T-cell (primary cell): Measurements from ENCODE around the gene MBOAT1. TPM values are rescaled to one million over a fixed set of nuclear protein-coding genes. Genes with fewer than 3 reads are reported as not detected.

Experiments
- ATAC-seq, 4 experiments: fragments of 200-7000 bp in 3 of 4; fragments of 150-1000 bp in 1 of 4; cut with Tn5 transposase; replicated peaks in 1 of 4; 1 replicate in 3 of 4; 2 replicates in 1 of 4; pipeline ENCODE4 v1.10.0; 2021; ENCODE audit warnings: moderate library complexity in 3 of 4, mild to moderate bottlenecking in 2 of 4, moderate number of reproducible peaks in 1 of 4
- CTCF ChIA-PET, 2 donors: fragments of 300-600 bp; sonication (Branson Sonifier 250); formaldehyde crosslinking; loops; one replicate each; lab custom pipeline; 2022; ENCODE audit warnings: antibody characterized with exemption in 2 of 2; lab: Charles Lee
- POLR2A ChIA-PET, 2 donors: fragments of 300-600 bp; sonication (Branson Sonifier 250); formaldehyde crosslinking; loops; one replicate each; lab custom pipeline; 2022; ENCODE audit warnings: antibody characterized with exemption in 2 of 2; lab: Charles Lee
- DNase-seq, 35 experiments: peaks; one replicate each; pipeline versions ENCODE4 v3.0.0 to v3.0.0-alpha.2; 2013 to 2023
- H3K27ac ChIP-seq: one replicate; pipeline ENCODE4 v1.5.1; 2013; ENCODE audit warnings: low read length
- H3K27me3 ChIP-seq, 2 experiments: replicated peaks in 1 of 2; 1 replicate in 1 of 2; 2 replicates in 1 of 2; pipeline versions ENCODE4 v1.6.1 to v1.7.0; 2013; ENCODE audit warnings: low read length in 1 of 2, mixed read lengths in 1 of 2; ENCODE audit not compliant: control insufficient read depth in 2 of 2, insufficient read depth in 2 of 2; ENCODE audit errors: extremely low read depth in 1 of 2
- H3K36me3 ChIP-seq, 2 donors: 1 replicate in 1 of 2; 2 replicates in 1 of 2; pipeline versions ENCODE4 v1.6.1 to v1.7.0; 2013; ENCODE audit warnings: low read length in 1 of 2; ENCODE audit not compliant: control insufficient read depth in 2 of 2, insufficient read depth in 1 of 2; ENCODE audit errors: extremely low read depth in 1 of 2
- H3K4me1 ChIP-seq, 2 experiments: 1 replicate in 1 of 2; 2 replicates in 1 of 2; pipeline versions ENCODE4 v1.6.1 to v1.7.0; 2013; ENCODE audit warnings: low read length in 2 of 2, mixed read lengths in 1 of 2; ENCODE audit not compliant: insufficient read depth in 2 of 2, control insufficient read depth in 1 of 2; ENCODE audit errors: extremely low read depth in 1 of 2
- H3K4me3 ChIP-seq, 2 donors: 1 replicate in 1 of 2; 2 replicates in 1 of 2; pipeline versions ENCODE4 v1.5.1 to v1.7.0; 2013; ENCODE audit warnings: mild to moderate bottlenecking in 2 of 2, low read length in 1 of 2, moderate library complexity in 1 of 2; ENCODE audit not compliant: control insufficient read depth in 1 of 2; ENCODE audit errors: extremely low read depth in 1 of 2
- H3K9me3 ChIP-seq: 2 replicates; pipeline ENCODE4 v1.7.0; 2013
- H3K27ac Mint-ChIP-seq, 2 donors: one replicate each; pipeline ENCODE4 v1.8.0; 2020 to 2021; ENCODE audit warnings: mild to moderate bottlenecking in 2 of 2, mixed read lengths in 2 of 2
- H3K27me3 Mint-ChIP-seq, 2 donors: one replicate each; pipeline ENCODE4 v1.8.0; 2021 to 2022; ENCODE audit warnings: mixed read lengths in 2 of 2
- H3K36me3 Mint-ChIP-seq: one replicate; pipeline ENCODE4 v1.8.0; 2021; ENCODE audit warnings: mixed read lengths
- H3K4me1 Mint-ChIP-seq, 3 donors: one replicate each; pipeline ENCODE4 v1.8.0; 2020 to 2022; ENCODE audit warnings: mixed read lengths in 3 of 3, mild to moderate bottlenecking in 1 of 3
- H3K4me3 Mint-ChIP-seq, 3 donors: one replicate each; pipeline ENCODE4 v1.8.0; 2020 to 2022; ENCODE audit warnings: mild to moderate bottlenecking in 3 of 3, mixed read lengths in 3 of 3, moderate library complexity in 3 of 3
- H3K9me3 Mint-ChIP-seq, 3 donors: one replicate each; pipeline ENCODE4 v1.8.0; 2020 to 2022; ENCODE audit warnings: mixed read lengths in 3 of 3
- WGBS: methylation state at CpG from one replicate; pipeline ENCODE4 v1.1.5; 2013; ENCODE audit warnings: missing lambda C conversion rate; ENCODE audit not compliant: insufficient coverage; 5-methylcytosine and 5-hydroxymethylcytosine counted together
- total RNA-seq, 35 experiments: library from RNA in 6 of 35; stranded (reverse) in 6 of 35; fragments of 120-200 nt in 1 of 35; gene quantifications; one replicate each; pipeline versions ENCODE4 v1.2.1 to v1.2.4 and lab custom pipeline; 2013 to 2026

MBOAT1 gene
- total RNA-seq, 5 donors from 2014 or later (not counting 1 experiment from before 2014, with no cell fraction given) = 8.3 to 21.5 (median 12.0) TPM

GRCh38 chr6:20230401-20231119, 18.3 kb upstream of the MBOAT1 start:
- Histone ChIP-seq H3K4me3 (no peak overlapping the region), H3K27ac (no peak overlapping the region), H3K9me3 (no peaks in the 10 kb centered on the region), H3K36me3 (no peaks in the 10 kb centered on the region), H3K4me1 (no peaks in the 10 kb centered on the region), H3K27me3 (no peaks in the 10 kb centered on the region)
- Mint-ChIP-seq H3K4me3 (no peak overlapping the region), H3K9me3 (no peaks in the 10 kb centered on the region), H3K4me1 (no peaks in the 10 kb centered on the region), H3K27me3 (no peaks in the 10 kb centered on the region), H3K36me3 (peaks cover 4% of the 10 kb centered on the region), H3K27ac (no peak overlapping the region)
- ChIA-PET POLR2A (no interaction called here), CTCF (no interaction called here)
- ATAC-seq (no peak), DNase-seq (no peak)
- no CpG with 5 or more reads among the region's 4 CpGs for WGBS

DNA sequence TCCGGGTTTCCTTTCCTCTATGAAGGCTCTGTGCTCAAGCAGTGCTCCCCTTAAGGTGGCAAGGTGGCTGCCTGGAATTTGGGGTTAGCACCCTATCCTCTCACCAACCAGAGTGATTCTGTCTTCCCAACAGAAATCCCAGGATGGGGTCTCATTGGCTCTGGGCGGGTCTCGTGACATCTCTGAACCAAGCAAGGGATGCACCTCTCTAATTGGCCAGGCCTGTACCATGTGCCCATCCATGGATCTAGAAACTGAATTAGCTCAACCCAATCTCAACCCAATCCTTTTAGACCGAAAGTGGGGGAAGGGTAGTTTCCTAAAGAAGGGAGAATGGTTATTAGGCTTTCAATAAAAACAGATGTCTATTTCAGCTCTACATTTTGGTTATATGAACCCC, 17.6 kb upstream of the MBOAT1 start:
- H3K27ac ChIP-seq = no peak overlapping the region
- ATAC-seq = no peak
- no peaks in the 10 kb centered on the region for H3K27me3 ChIP-seq
- H3K27me3 Mint-ChIP-seq = no peaks in the 10 kb centered on the region
- H3K9me3 ChIP-seq = no peaks in the 10 kb centered on the region
- no peak overlapping the region for H3K27ac Mint-ChIP-seq
- no peaks in the 10 kb centered on the region for H3K4me1 Mint-ChIP-seq
- DNase-seq = no peak
- CTCF ChIA-PET = no interaction called here
- POLR2A ChIA-PET = no interaction called here
- H3K4me1 ChIP-seq = no peaks in the 10 kb centered on the region
- WGBS = no CpG with 5 or more reads among the region's 4 CpGs
- H3K36me3 ChIP-seq = no peaks in the 10 kb centered on the region
- H3K36me3 Mint-ChIP-seq = peaks cover 4% of the 10 kb centered on the region
- H3K4me3 ChIP-seq = no peak overlapping the region
- H3K4me3 Mint-ChIP-seq = no peak overlapping the region
- H3K9me3 Mint-ChIP-seq = no peaks in the 10 kb centered on the region

DNA sequence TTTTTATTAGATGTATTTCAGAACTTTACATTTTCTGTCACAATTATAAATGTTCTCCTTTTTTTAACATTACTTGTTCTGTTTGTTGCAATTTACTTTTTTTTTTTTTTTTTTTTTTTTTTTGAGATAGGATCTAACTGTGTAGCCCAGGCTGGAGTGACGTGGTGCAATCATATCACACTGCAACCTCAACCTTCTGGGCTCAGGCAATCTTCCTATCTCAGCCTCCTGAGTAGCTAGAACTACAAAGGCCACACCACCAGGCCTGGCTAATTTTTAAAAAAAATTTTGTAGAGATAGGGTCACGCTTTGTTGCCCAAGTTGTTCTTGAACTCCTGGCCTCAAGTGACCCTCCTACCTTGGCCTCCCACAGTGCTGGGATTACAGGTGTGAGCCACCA, 15.1 kb upstream of the MBOAT1 start:
- no CpG with 5 or more reads among the region's 2 CpGs for WGBS
- H3K27me3 ChIP-seq = no peaks in the 10 kb centered on the region
- H3K36me3 Mint-ChIP-seq = peaks cover 4% of the 10 kb centered on the region
- no peak overlapping the region for H3K4me3 Mint-ChIP-seq
- no peaks in the 10 kb centered on the region for H3K9me3 ChIP-seq
- ATAC-seq = no peak
- H3K36me3 ChIP-seq = no peaks in the 10 kb centered on the region
- H3K4me1 ChIP-seq = no peaks in the 10 kb centered on the region
- H3K27me3 Mint-ChIP-seq = no peaks in the 10 kb centered on the region
- DNase-seq = no peak
- H3K9me3 Mint-ChIP-seq = no peaks in the 10 kb centered on the region
- CTCF ChIA-PET = no interaction called here
- H3K27ac ChIP-seq = no peak overlapping the region
- H3K4me1 Mint-ChIP-seq = no peaks in the 10 kb centered on the region
- POLR2A ChIA-PET = interaction anchor here in 1 of 2 donors (0.5 kb wide), 1 partner anchor 736 kb away, joined by 11 read pairs; no protein-coding TSS in a partner anchor
- H3K4me3 ChIP-seq = no peak overlapping the region
- H3K27ac Mint-ChIP-seq = no peak overlapping the region

- H3K4me3 Mint-ChIP-seq = no peak overlapping the region
- Histone ChIP-seq H3K27me3 (no peaks in the 10 kb centered on the region), H3K4me1 (no peaks in the 10 kb centered on the region), H3K27ac (no peak overlapping the region), H3K36me3 (no peaks in the 10 kb centered on the region), H3K4me3 (no peak overlapping the region), H3K9me3 (no peaks in the 10 kb centered on the region)
- DNase-seq = no peak
- H3K36me3 Mint-ChIP-seq = no peaks in the 10 kb centered on the region
- no peak overlapping the region for H3K27ac Mint-ChIP-seq
- ChIA-PET CTCF (interaction anchor here in 1 of 2 donors (0.6 kb wide), 1 partner anchor 712 kb away, joined by 5 read pairs; no protein-coding TSS in a partner anchor), POLR2A (no interaction called here)
- WGBS = no CpG with 5 or more reads among the region's 1 CpG
- H3K27me3 Mint-ChIP-seq = no peaks in the 10 kb centered on the region
- no peaks in the 10 kb centered on the region for H3K4me1 Mint-ChIP-seq
- no peaks in the 10 kb centered on the region for H3K9me3 Mint-ChIP-seq
- ATAC-seq = no peak
Measured at GRCh38 chr6:20223141-20223540, 10.9 kb upstream of the MBOAT1 start.

DNA sequence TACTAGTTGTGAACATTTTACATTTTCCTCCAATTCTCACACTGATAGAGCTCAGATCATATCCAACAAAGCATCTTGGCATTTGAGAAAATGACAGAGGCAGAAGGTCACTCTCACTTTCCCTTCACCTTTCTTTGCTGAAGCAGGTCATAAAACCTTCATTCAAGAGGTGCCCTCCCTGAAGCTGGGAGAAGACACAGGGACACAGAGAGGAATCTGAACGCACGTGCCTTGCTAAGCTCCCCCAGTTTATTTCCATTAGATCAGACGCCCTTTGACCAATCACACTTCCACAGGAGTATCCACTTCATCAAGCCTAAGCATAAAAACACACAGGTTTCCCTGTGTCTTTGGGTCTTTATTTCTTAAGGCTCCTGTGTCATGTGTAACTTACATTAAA, 9.2 kb upstream of the MBOAT1 start:
- Histone ChIP-seq H3K36me3 (no peaks in the 10 kb centered on the region), H3K4me3 (no peak overlapping the region), H3K9me3 (no peaks in the 10 kb centered on the region), H3K27ac (no peak overlapping the region), H3K27me3 (no peaks in the 10 kb centered on the region), H3K4me1 (no peaks in the 10 kb centered on the region)
- H3K9me3 Mint-ChIP-seq = no peaks in the 10 kb centered on the region
- WGBS = 89% methylated on average over 3 of the region's 3 CpGs
- no peaks in the 10 kb centered on the region for H3K4me1 Mint-ChIP-seq
- H3K36me3 Mint-ChIP-seq = no peaks in the 10 kb centered on the region
- POLR2A ChIA-PET = interaction anchor here in 1 of 2 donors (0.6 kb wide), 1 partner anchor 346 kb away, joined by 3 read pairs; no protein-coding TSS in a partner anchor
- H3K27me3 Mint-ChIP-seq = no peaks in the 10 kb centered on the region
- CTCF ChIA-PET = interaction anchor here in 1 of 2 donors (0.9 kb wide), 1 partner anchor 307 kb away, joined by 3 read pairs; no protein-coding TSS in a partner anchor
- H3K27ac Mint-ChIP-seq = no peak overlapping the region
- H3K4me3 Mint-ChIP-seq = no peak overlapping the region
- no peak for DNase-seq
- ATAC-seq = no peak

GRCh38 chr6:20220359-20220758, 8.1 kb upstream of the MBOAT1 start:
- CTCF ChIA-PET = interaction anchor here in 1 of 2 donors (0.7 kb wide), 1 partner anchor 27 kb away, joined by 3 read pairs; no protein-coding TSS in a partner anchor

More at GRCh38 chr6:20220359-20220758, 8.1 kb upstream of the MBOAT1 start:
- Mint-ChIP-seq H3K27ac (no peak overlapping the region), H3K27me3 (no peaks in the 10 kb centered on the region), H3K4me3 (no peak overlapping the region), H3K4me1 (no peaks in the 10 kb centered on the region), H3K36me3 (no peaks in the 10 kb centered on the region), H3K9me3 (no peaks in the 10 kb centered on the region)
- Histone ChIP-seq H3K36me3 (no peaks in the 10 kb centered on the region), H3K27ac (no peak overlapping the region), H3K27me3 (no peaks in the 10 kb centered on the region), H3K4me3 (no peak overlapping the region), H3K9me3 (no peaks in the 10 kb centered on the region), H3K4me1 (no peaks in the 10 kb centered on the region)
- DNase-seq = no peak
- WGBS = 100% methylated on average over 1 of the region's 3 CpGs
- no peak for ATAC-seq
- POLR2A ChIA-PET = no interaction called here
